ENCODE results near the gene ASF1B.

ASF1B gene

DNA sequence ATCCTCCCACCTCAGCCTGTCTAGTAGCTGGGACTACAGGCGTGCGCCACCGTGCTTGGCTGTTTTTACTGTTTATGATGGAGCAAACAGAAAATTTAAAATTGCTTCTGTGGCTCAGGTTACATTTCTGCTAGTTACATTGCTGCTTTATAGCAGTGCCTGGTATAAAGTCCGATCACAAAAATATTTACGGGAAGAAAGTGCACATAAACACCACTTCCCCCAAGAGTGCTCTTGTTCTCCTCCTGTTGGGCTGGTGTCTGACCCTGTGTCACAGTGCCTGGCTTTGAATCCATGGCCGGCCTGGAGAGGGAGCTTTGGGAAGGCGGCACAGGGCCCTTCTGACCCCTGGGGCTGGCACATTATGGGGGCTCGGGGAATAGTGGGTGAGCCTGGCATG, 30.7 kb downstream of the ASF1B start:
- no peak for DNase-seq

DNA sequence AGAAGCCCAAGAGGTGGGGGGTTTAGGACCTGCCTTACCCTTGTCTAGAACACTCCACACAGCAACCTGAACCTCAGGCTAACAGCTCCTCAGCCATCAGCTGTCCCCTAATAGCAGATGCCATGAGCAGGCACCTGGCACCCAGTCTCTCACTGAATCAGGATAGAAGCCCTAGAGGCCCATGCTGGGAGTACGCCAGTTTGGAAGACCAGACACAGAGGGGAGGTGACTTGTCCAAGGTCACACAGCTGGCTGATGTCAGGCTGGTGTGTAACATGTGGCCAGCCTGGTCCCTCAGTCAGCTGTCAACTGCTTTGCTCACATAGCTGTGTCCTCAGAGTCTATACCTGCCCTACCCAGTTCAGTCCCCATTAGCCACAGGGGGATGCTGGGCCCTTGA, 33.1 kb downstream of the ASF1B start:
- no peak for DNase-seq

DNA sequence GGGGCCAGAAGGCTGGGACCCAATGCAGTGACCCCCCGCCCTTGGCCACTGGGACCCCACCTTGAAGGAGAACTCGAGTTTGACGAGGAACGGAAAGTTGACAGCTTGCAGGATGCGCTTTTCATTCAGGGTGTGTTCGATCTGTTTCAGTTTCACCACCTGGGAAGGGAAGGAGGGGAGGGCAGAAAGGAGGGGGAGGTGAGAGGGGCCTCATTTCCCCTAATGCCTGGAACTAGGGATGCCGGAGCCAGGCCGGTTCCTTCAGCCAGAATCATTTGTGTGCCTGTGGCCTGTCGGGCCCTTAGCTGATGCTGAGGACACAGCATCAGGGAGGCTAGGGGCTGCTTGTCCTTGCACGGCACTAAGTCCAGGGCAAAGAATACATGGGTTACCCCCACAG, 33.6 kb downstream of the ASF1B start:
- DNase-seq: no peak

DNA sequence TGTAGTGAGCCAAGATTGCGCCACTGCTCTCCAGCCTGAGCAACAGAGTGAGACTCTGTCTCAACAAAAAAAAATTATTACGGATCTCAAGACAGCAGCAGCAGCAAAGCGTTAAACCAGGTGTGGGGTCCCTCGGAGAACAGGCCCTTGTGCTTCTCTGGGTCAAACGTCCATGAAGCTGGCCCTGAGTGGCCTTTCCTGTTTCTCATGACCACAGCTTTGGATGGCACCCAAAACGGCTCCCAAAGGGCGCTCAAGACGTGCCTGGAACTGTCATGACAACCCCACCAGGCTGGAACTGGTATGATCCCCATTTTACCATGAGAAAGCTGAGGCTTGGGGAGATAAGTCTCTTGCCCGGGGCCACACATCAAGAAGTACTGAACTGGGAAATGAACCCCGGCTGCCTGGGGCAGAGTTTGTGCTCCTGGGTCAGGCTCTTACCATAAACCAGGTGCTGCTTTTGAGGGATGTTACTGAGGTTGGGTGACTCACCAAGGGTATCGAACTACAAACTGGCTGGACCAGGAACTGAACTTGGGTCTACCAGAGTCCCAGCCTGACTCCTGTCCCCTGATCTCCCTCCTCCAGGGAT, 34.2 kb downstream of the ASF1B start:
- no peak for DNase-seq

DNA sequence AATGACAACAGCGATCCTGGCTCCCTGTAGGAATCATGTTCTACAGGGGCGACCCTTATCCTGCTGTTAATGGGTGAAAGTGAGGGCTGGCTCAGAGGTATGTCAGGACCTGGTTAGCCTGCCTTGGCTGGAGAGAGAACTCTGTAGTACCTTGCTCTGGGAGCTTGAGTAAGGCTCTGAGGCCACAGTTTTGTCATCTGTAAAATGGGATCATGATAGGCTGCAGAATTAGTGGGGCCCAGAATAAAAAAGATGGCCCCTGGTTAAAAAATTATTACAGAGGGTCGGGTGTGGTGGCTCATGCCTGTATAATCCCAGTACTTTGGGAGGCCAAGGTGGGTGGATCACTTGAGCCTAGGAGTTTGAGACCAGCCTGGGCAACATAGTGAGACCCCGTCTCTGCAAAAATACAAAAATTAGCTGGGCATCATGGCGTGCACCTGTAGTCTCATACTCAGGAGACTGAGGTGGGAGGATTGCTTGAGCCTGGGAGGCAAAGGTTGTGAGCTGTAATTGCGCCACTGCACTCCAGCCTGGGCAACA, 35.3 kb downstream of the ASF1B start:
- DNase-seq: no peak

DNA sequence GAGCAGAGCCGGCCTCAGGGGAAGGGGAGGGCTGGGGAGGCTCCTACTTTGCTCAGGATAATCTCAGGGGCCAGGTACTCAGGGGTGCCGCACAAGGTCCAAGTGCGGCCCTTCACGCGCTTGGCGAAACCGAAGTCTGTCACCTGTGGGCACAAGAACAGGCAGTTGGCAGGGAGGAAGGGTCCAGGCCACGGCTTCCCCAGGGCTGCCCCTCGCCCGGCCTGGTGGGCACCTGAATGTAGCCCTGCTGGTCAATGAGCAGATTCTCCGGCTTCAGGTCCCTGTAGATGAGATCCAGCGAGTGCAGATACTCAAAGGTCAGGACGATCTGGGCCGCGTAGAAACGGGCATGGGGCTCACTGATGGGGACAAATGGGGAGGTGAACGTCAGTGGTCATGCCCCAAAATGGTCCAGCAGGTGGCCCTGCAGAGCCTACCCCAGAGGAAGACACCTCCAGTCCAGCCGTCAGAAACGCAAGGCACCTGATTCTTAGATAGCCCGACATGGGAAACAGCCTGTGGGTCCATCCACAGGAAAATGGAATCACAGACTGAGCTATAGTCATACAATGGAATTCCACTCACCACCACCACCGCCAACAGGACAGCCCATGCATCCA, 38.7 kb downstream of the ASF1B start:
- no peak for DNase-seq

DNA sequence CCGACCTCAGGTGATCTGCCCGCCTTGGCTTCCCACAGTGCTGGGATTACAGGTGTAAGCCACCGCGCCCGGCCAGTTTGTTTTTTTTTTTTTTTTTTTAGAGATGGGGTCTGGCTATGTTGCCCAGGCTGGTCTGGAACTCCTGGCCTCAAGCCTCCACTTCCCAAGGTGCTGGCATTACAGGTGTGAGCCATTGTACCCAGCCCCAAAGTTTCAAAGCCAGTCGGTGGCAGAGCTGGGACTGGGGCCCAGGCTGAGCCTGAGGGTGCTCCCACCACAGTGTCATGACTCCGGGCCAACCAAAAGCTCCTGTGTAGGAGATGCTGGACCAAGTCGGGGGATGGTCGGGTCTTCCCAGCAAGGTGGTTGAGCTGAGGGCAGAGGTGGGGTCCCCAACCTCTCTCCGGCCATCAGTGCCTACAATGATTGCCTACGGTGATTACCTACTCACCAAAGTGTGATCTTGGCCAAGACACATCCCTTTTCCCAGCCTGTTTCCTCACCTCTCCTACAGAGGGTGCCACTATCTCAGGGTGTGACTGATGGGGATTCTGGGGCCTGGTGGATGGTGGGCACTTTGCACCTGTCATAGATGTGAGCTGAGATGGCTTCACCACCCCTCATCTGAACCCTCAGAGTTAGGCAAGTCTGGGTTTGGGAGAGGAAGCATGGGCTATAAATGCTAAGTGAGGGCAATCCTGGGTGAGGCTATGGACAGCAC, 40.0 kb downstream of the ASF1B start:
- no peak for DNase-seq

DNA sequence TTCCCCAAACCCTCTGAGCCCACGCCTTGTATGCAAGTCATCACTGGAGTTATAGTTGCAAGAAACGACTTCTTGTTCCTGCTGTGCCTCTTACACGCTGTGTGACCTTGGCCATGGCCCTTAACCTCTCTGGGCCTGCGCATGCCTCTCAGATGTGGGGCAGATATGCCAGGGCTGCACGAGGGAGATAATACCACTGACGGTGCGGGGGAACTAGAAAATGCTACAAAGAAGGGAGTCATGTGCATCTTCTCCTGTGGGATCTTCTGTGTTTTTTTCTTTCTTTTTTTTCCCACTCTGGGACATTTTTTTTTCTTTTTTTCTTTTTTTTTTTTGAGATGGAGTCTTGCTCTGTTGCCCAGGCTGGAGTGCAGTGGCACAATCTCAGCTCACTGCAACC, 41.5 kb downstream of the ASF1B start:
- DNase-seq: no peak

DNA sequence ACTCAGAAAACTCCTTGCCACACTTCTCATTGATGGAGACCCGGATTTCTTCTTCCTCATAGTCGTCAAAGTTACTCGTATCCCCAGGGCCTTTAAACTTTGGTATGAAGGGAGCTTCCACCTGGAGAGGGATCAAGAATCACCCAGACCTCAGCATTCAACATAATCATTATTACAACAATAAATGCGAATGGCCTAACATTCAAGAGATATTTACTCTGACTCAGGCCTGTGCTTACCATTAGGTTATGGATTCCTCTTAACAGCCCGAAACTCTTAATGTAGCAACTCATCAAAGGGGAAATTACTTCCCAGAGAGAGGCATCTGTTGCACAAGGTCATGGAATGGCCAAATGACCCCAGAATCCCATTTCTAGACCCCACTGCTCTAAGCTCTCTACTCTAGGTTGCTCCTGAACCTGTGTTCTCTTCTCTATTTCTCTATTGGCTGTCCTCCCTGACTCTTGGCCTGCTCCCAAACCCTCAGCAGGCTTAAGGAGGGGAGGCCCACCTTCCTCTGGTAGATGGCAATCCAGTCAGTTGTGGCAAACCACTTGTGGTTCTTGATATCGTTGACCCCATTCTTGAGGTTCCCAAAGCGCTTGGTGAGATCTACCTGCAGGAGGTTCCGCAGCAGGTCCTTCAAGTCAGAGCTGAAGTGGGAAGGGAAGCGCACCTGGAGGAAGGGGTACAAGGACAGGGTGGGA, 43.1 kb downstream of the ASF1B start:
- DNase-seq: no peak

DNA sequence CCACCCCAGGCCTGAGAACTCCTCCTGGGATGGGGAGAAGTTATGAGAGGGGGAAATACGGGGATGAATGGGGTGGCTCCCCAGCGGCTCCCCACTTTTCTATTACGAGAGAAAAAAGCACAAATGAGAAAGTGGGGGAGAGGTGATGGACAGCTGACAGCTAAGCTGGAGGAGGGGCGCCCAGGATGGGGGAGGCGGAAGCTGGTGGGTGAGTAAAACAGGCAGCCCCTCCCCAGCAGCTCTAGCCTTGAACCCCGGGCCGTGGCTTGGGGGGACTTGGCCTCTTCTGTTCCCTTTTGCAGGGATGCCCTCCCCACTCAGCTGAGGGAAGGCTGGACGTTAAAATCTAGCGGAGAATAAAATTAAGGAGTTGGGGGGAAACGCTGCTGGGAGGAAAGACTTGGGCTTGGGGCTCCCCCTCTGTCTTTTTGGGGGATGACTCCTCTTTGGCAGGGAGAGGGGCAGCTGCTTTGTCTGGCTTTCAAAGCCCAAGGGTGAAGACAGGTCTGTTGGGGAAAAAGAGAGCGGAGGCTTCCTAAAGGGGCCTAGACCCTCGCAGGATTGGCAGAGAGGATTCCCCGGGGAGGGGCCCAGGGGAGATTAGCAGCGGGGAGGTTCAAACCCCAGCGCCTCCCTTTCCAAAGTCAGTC, 44.5 kb downstream of the ASF1B start:
- DNase-seq: no peak

DNA sequence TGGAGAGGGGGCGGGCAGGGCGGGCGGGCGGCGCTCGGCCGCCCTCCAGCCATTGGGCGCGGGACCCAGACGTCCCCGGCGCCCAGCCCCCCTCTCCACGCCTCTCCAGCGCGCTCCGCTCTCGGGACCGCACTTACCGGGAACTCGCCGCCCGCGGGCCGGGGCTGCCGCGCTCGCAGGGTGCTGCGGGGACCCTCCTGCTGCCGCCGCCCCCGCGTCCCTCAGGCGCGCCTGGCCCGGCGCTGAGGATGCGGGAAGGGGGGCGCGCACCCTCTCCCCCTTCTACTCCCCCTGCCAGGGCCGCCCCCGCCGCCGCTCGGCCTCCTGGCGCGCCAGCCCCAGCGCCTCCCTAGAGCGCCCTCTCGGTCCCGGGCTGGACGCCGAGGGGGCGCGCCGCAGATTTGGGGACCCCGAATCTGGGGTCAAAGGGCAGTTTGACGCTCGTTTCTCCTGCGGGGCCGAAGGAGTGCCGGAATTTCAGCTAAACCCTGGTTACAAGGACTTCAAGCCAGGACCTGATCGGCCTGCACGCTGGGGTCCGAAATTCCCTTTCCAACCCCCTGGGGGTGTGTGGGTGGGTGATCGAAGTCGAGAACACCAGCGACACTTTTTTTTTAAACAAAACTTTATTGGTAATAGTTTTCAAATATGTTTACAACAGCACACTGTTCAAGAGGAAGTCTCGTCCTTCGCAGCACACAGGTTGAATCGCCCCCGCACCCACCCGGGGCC, 45.1 kb downstream of the ASF1B start:
- DNase-seq: peak; percentile 67

DNA sequence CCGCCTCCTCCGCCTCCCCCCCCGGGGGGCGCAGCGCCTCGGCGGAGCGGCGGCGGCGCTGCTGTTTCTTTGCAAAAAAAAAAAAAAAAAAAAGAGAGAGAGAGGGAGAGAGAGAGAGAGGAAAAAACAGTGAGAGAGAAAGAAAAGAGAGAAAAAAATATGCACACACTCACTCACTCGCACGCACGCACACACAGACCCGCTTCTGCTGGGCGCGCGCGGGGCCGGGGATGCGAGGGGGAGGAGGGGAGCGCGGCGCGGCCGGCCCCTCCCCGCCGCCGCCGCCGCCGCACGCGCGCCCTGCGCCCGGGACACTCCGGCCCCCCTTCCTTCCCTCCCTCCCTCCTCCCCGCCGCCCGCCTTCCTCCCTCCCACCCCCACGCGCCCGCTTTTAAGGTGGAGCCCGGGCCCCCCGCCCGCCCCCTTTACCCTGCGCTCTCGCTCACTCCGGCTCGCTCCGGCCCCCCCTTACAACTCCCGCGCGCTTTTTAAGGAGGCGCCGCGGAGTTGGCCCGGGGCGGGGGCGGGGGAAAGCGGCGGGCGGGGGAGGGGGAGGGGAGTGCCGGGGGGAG, 45.8 kb downstream of the ASF1B start, which contains the start of gene SAMD1:
SAMD1 (minus strand) TSS at position 243 of the 572 bp plus-strand sequence.
- DNase-seq: peak; percentile 91

DNA sequence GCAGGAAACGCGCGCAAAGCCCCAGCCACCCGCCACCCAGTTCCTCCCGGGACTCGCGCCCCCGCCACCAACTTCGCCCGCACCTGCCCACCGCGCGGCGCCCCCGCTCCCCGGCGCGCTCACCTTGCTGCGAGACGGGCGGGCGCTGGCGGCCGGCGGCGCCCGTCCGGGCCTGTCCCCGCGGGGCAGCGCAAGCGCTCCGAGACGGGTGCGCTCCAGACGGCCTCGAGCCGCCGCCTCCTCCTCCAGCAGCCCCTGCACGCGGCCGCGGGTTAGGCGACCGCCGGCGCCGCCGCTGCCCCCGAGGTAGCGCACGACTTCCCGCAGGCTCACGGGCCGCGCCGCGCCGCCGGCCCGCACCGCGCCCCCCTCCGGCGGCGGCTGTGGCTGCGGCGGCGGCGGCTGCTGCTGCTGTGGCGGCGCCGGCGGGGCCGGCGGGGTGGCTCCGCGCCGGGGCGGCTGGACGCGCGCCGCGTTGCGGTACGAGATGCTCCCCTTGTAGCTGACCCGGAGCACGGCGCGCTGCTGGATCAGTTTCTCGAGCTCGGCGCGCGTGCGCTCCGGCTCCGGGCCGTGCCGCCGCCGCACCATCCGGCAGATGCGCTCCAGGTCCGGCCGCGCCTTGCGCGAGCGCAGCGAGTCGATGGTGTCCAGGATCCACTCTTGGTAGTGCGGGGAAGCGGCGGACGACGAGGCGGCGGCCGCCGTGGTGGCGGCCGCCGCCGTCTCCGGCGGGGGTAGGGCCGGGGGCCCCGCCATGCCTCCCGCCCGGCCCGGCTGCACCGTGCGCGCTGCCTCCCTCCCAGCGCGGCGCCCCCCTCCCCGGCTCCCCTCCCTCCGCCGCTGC, 46.5 kb downstream of the ASF1B start:
- DNase-seq: peak; percentile 53

DNA sequence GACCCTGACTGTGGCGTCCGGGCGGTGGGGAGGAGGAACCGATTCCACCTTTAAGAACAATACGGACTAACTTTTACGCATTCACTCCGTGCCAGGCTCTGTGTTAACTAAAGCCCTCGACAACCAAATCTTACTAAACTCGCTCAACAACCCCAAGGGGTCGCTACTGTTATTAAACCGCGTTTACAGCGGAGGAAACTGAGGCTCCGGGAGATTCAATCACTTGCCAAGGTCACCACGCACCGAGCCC, 47.1 kb downstream of the ASF1B start:
- peak; percentile 29 for DNase-seq

DNA sequence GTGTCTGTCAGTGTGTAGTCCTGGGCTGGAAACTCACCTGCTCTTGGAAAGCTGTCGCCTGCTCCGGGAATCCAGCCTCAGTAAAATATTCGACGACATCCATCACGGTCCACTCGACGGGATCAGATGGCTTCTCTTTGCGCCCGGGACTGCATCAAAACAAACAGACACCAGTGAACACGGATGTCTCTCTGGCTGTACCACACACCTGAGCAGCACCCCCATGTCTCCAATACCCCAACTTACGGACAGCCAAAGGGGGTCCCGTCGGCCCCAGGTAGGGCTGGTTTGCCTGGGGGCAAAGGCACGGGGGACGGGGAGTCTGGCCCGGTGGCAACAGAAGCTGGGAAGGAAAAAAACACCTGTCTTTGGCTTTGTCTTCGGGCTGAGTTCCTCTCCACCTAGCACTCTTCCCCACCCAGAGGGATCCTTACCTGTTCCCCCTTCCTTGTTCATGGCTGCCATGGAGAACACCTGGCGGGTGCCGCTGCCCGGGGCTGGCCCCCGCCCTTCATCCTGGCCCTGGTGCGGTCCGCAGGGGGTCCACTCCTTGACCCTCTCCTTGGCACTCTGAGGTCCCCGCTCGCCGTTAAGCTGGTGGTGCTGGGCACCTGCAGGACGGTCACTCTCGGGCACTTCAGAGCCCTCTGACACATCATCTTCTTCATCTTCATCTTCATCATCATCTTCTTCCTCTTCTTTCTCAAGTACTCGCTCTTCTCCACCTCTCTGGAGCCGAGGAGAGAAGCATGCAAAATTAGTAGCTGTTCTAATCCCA, 47.6 kb downstream of the ASF1B start:
- no peak for DNase-seq

DNA sequence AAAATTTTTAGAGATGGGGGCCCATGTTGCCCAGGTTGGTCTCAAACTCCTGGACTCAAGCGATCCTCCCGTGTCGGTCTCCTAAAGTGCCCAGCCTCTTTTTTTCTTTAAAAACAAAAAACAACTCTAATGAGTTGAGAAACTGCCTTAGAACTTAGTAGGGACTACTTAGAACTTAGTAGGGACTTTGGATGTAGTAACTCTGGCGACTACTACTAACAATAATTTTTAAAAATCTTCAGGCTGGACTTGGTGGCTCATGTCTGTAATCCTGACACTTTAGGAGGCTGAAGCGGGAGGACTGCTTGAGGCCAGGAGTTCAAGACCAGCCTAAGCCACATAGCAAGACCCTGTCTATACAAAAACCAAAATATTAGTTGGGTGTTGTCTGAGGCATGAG, 50.3 kb downstream of the ASF1B start:
- no peak for DNase-seq

DNA sequence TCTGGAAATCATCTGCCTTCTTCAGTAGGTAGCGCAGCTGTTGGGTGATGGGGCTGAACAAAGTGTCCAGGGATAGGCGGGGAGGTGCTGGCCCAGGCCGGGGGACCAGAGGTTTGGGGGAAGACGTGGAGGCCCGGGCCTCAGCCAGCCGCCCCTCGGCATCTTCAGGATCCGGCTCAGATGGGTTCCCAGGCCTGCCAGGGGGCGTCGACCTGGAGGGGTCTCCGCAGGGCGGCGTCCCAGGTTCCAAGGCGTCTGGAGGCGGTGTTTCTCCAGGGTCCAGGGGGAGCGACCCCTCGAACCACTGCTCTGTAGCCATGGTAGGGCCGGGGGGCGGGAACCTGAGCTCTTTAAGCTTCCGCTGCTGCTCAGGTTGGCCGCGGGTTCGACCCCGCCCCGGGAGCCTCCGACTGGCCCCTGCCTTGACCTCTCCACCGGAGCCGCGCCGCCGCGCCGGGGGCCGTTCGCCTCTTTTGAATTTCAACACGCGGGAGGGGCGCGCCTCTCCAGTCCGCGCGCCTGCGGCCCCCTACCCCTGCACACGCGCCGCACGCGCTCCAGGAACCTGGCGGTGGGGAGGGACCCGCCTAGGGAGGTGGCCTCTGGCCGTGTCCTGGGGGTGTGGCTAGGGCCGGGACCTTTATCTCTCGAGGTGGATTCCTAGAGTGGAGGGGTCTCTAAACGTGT, 50.9 kb downstream of the ASF1B start, which contains the start of gene C19orf67:
C19orf67 (minus strand) TSS at position 475 of the 687 bp plus-strand sequence; CDS start at position 319, 156 bp downstream.
- DNase-seq: no peak

DNA sequence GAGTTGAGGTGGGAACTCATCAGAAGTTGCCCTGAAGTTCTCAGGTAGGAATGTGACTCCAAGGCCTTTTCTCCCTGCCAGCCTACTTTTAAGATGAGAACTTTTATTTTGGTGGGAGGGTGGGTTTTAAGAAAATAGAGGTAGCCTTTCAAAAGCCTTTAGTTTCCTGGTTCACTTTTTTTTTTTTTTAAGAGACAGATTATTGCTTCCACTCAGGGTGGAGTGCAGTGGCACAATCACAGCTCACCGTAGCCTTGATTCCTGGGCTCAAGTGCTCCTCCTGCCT, 53.8 kb downstream of the ASF1B start:
- no peak for DNase-seq

DNA sequence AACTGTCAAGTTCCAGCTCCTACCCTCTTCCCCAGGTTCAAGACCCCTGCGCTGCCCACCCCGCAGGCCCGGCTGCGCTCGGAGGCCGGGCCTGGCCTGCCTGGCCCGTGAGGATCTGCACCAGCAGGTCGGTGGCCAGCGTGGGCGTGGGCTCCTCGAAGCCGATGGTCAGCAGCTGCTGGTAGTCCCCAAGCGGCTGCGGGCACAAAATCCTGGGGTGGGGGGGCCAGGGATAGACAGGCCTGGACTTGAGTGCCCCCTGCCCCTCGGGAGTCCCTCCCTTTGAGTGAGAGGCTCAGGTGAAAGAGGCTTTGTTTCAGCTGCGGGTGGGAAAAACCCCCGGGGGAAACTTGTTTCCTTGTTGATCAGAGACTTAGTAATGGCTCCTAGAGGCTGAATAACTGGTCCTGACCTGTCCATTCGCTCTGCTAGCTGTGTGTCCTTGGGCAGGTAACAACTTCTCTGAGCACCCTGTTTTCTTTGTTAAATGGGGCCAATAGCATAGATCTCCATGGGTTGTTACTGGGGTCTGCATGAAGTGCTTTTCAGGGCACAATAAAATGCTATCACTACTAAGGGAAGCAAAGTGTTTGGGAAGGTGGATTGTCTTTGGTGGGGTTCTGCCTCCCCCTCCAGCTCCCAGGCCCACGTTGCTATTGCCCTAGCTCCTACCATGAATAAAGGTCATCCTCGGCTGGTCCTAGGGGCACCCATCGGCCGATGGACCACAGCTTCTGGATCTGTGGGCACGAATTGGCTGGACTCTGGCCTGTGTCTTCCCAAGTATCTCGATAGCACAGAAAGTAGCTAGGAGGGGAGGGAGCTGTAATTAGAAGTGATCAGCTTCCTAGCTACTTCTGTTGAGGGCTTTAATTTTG, 54.4 kb downstream of the ASF1B start:
- peak; percentile 63 for DNase-seq

All from CD4-positive, alpha-beta T cell treated with Interleukin-12 subunit alpha and Interleukin-12 subunit beta, for 1 hour (primary cell).